Measurements from ENCODE around the gene MARCHF10. TPM values are rescaled to one million over a fixed set of nuclear protein-coding genes. Genes with fewer than 3 reads are reported as not detected.

Gene MARCHF10
- total RNA-seq, 1 experiment from 2014 or later: 8.0 TPM

- DNase-seq: no peak
- no peak overlapping the region for H3K4me2 ChIP-seq
- H3K27me3 ChIP-seq (ENCODE audit: insufficient read depth, low read depth): no peaks in the 10 kb centered on the region
- no peaks in the 10 kb centered on the region for H3F3A ChIP-seq (ENCODE audit: insufficient read depth, low read depth)
- CTCF ChIA-PET: no interaction called here
- no peaks in the 10 kb centered on the region for H3K36me3 ChIP-seq (ENCODE audit: low read depth)
- H2AFZ ChIP-seq: no peak overlapping the region
- no peak overlapping the region for H3K27ac ChIP-seq
- H3K4me3 ChIP-seq: no peak overlapping the region
- H3K4me1 ChIP-seq (replicated peaks; ENCODE audit: insufficient read depth): no peaks in the 10 kb centered on the region
- H3K79me2 ChIP-seq (ENCODE audit: low read depth): no peaks in the 10 kb centered on the region
- POLR2A ChIA-PET (ENCODE audit: unreplicated experiment): no interaction called here
- no TSS peak for BruUV-seq (replicated peaks)
- intact Hi-C loops (cut with micrococcal nuclease; ENCODE audit: unreplicated experiment): no loop called here
- no peaks in the 10 kb centered on the region for H3K9me2 ChIP-seq (ENCODE audit: insufficient read depth)
- H3K9me3 ChIP-seq (ENCODE audit: insufficient read depth, low read depth): no peaks in the 10 kb centered on the region
- H4K20me1 ChIP-seq (ENCODE audit: insufficient read depth): no peaks in the 10 kb centered on the region
- TF ChIP-seq EZH2 (IDR thresholded peaks at IDR 0.05; ENCODE audit: low read depth): no peak
Observed at GRCh38 chr17:62687997-62688396, 120.1 kb downstream of the MARCHF10 start.

- no peaks in the 10 kb centered on the region for H3K27me3 ChIP-seq (ENCODE audit: insufficient read depth, low read depth)
- no peak overlapping the region for H3K4me2 ChIP-seq
- ChIA-PET CTCF (no interaction called here), POLR2A (ENCODE audit: unreplicated experiment) (no interaction called here)
- no peak overlapping the region for H3K4me3 ChIP-seq
- no peak overlapping the region for H2AFZ ChIP-seq
- no peaks in the 10 kb centered on the region for H3F3A ChIP-seq (ENCODE audit: insufficient read depth, low read depth)
- no peaks in the 10 kb centered on the region for H3K36me3 ChIP-seq (ENCODE audit: low read depth)
- no peak overlapping the region for H3K27ac ChIP-seq
- no peaks in the 10 kb centered on the region for H4K20me1 ChIP-seq (ENCODE audit: insufficient read depth)
- BruUV-seq (replicated peaks): no TSS peak
- DNase-seq: no peak
- no peaks in the 10 kb centered on the region for H3K9me3 ChIP-seq (ENCODE audit: insufficient read depth, low read depth)
- H3K79me2 ChIP-seq (ENCODE audit: low read depth): no peaks in the 10 kb centered on the region
- no peaks in the 10 kb centered on the region for H3K9me2 ChIP-seq (ENCODE audit: insufficient read depth)
- no peaks in the 10 kb centered on the region for H3K4me1 ChIP-seq (replicated peaks; ENCODE audit: insufficient read depth)
- TF ChIP-seq EZH2 (IDR thresholded peaks at IDR 0.05; ENCODE audit: low read depth) (no peak), CTCF (conservative IDR thresholded peaks at IDR 0.05) (no peak)
- intact Hi-C loops (cut with micrococcal nuclease; ENCODE audit: unreplicated experiment): no loop called here
Observed at GRCh38 chr17:62684179-62684578, 123.9 kb downstream of the MARCHF10 start.

- H3K9me3 ChIP-seq (ENCODE audit: insufficient read depth, low read depth): no peaks in the 10 kb centered on the region
- no peak overlapping the region for H2AFZ ChIP-seq
- no peaks in the 10 kb centered on the region; the same call in 1 of the 2 replicates for H3F3A ChIP-seq (ENCODE audit: insufficient read depth, low read depth)
- H3K9me2 ChIP-seq (ENCODE audit: insufficient read depth): no peaks in the 10 kb centered on the region
- H3K27ac ChIP-seq: no peak overlapping the region
- H3K4me2 ChIP-seq: no peak overlapping the region
- DNase-seq: no peak
- no peaks in the 10 kb centered on the region for H3K36me3 ChIP-seq (ENCODE audit: low read depth)
- ChIA-PET CTCF (no interaction called here), POLR2A (ENCODE audit: unreplicated experiment) (no interaction called here)
- intact Hi-C loops (cut with micrococcal nuclease; ENCODE audit: unreplicated experiment): no loop called here
- no peaks in the 10 kb centered on the region for H3K4me1 ChIP-seq (replicated peaks; ENCODE audit: insufficient read depth)
- TF ChIP-seq EZH2 (IDR thresholded peaks at IDR 0.05; ENCODE audit: low read depth): no peak
- no peak for TF ChIP-seq CTCF (conservative IDR thresholded peaks at IDR 0.05)
- no peaks in the 10 kb centered on the region for H3K79me2 ChIP-seq (ENCODE audit: low read depth)
- BruUV-seq (replicated peaks): no TSS peak
- no peak overlapping the region for H3K4me3 ChIP-seq
- no peaks in the 10 kb centered on the region for H3K27me3 ChIP-seq (ENCODE audit: insufficient read depth, low read depth)
- H4K20me1 ChIP-seq (ENCODE audit: insufficient read depth): no peaks in the 10 kb centered on the region
Observed at GRCh38 chr17:62681939-62682381, 126.2 kb downstream of the MARCHF10 start.
